ENCODE measurements around the gene SKIDA1.

SKIDA1 gene

GRCh38 chr10:21511095-21511570 is 14.3 kb downstream of the SKIDA1 start:
- Histone ChIP-seq H3K27ac (ENCODE audit: low read depth in 2 of 2, low read length in 2 of 2) (no peak overlapping the region), H3K4me1 (ENCODE audit: control insufficient read depth in 2 of 2, insufficient read depth in 2 of 2, low read length in 2 of 2) (peaks cover 0 to 4% of the 10 kb centered on the region in 2 donors), H3K4me3 (ENCODE audit: low read length in 2 of 2) (no peak overlapping the region), H3K36me3 (ENCODE audit: control insufficient read depth in 2 of 2, insufficient read depth in 2 of 2, low read length in 2 of 2) (no peaks in the 10 kb centered on the region), H3K9me3 (ENCODE audit: control insufficient read depth in 2 of 2, low read length in 2 of 2) (no peaks in the 10 kb centered on the region), H3K9ac (ENCODE audit: low read depth in 1 of 2, low read length in 2 of 2) (no peak overlapping the region), H3K27me3 (ENCODE audit: control insufficient read depth in 2 of 2, insufficient read depth in 2 of 2, low read length in 2 of 2) (peaks cover 34 to 37% of the 10 kb centered on the region in 2 donors)

DNA sequence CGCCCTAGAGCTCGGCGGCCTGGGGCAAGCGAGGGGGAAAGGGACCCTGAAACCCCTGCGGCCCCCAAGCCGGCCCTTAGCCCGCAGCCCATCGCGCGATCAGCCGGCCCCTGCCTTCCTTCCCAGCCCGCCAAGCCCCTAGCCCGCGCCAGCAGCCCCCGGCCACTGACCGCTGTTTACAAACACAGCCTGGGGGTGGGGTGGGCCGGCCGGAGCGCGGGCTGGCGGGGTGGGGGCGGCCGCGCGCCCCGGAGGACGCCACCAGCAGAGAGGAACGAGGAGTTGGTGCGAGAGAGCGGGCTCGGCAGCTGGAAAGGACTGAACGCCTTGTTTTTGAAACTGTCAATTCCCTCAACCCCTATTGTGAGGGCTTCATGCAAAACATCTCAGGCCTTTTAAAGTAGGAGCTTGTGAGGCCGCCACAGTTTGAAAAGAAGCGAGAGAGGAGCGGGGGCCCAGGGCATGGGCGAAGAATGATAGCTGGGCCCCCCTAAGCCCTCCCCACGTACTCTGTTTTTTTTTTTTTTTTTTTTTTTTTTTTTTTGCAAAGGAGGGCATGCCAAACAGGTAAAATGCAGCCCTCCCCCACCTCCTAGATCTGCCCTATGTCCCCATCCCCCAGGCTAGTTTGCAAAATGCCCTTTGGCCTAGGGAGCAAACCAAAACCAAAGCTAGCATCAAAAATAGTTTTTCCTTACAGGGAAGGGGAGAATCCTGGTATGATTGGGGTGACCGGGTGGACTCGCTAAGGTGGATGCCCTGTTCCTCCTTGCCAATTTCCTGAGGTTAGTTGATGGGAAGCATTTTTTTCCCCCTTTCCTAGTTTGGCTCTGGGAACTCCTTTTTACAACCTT is 15.0 kb downstream of the SKIDA1 start:
- Histone ChIP-seq H3K27ac (ENCODE audit: low read depth in 2 of 2, low read length in 2 of 2) (no peak overlapping the region), H3K4me1 (ENCODE audit: control insufficient read depth in 2 of 2, insufficient read depth in 2 of 2, low read length in 2 of 2) (peaks cover 0 to 3% of the 10 kb centered on the region in 2 donors), H3K36me3 (ENCODE audit: control insufficient read depth in 2 of 2, insufficient read depth in 2 of 2, low read length in 2 of 2) (no peaks in the 10 kb centered on the region), H3K4me3 (ENCODE audit: low read length in 2 of 2) (no peak overlapping the region), H3K9ac (ENCODE audit: low read depth in 1 of 2, low read length in 2 of 2) (no peak overlapping the region), H3K9me3 (ENCODE audit: control insufficient read depth in 2 of 2, low read length in 2 of 2) (no peaks in the 10 kb centered on the region), H3K27me3 (ENCODE audit: control insufficient read depth in 2 of 2, insufficient read depth in 2 of 2, low read length in 2 of 2) (peaks cover 30 to 34% of the 10 kb centered on the region in 2 donors)

- Histone ChIP-seq H3K27ac (ENCODE audit: low read depth in 2 of 2, low read length in 2 of 2) (no peak overlapping the region), H3K4me3 (ENCODE audit: low read length in 2 of 2) (no peak overlapping the region), H3K36me3 (ENCODE audit: control insufficient read depth in 2 of 2, insufficient read depth in 2 of 2, low read length in 2 of 2) (no peaks in the 10 kb centered on the region), H3K4me1 (ENCODE audit: control insufficient read depth in 2 of 2, insufficient read depth in 2 of 2, low read length in 2 of 2) (peaks cover 0 to 3% of the 10 kb centered on the region in 2 donors), H3K27me3 (ENCODE audit: control insufficient read depth in 2 of 2, insufficient read depth in 2 of 2, low read length in 2 of 2) (peaks cover 21 to 28% of the 10 kb centered on the region in 2 donors), H3K9me3 (ENCODE audit: control insufficient read depth in 2 of 2, low read length in 2 of 2) (no peaks in the 10 kb centered on the region), H3K9ac (ENCODE audit: low read depth in 1 of 2, low read length in 2 of 2) (no peak overlapping the region)
These were observed 15.9 kb downstream of the SKIDA1 start for GRCh38 chr10:21509341-21510240.

DNA sequence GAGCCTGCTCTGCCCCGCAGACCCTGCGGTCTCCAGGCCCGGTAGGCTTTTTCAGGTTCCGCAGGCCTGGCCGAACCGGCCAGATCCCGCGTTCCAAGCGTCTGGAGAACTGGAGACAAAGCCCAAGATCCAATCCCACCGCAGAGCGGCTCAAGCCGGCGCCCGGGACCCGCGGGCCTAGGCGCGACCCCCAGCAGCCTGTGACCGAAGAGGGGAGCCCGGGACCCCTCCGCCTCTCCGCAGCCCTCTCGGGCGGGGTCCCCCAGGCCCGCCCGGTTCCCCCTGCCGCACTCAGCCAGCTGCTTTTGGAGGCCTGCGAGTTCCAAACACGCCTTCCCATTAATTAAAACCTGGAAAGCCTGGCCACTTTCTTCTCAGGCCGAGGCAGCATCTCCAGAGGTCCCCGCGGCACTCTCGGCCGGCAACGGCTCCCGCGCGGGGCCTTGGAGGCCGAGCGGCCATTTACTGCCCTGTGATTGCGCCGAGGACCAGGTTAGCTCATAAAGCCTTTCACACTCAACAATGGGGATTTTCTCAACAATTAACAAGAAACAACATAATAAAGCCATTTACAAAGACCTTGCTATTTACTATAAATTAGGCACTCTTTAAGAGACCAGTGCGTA is 16.7 kb downstream of the SKIDA1 start:
- Histone ChIP-seq H3K4me1 (ENCODE audit: control insufficient read depth in 2 of 2, insufficient read depth in 2 of 2, low read length in 2 of 2) (peaks cover 0 to 3% of the 10 kb centered on the region in 2 donors), H3K27me3 (ENCODE audit: control insufficient read depth in 2 of 2, insufficient read depth in 2 of 2, low read length in 2 of 2) (peaks cover 17 to 24% of the 10 kb centered on the region in 2 donors), H3K9ac (ENCODE audit: low read depth in 1 of 2, low read length in 2 of 2) (no peak overlapping the region), H3K27ac (ENCODE audit: low read depth in 2 of 2, low read length in 2 of 2) (no peak overlapping the region), H3K36me3 (ENCODE audit: control insufficient read depth in 2 of 2, insufficient read depth in 2 of 2, low read length in 2 of 2) (no peaks in the 10 kb centered on the region), H3K9me3 (ENCODE audit: control insufficient read depth in 2 of 2, low read length in 2 of 2) (no peaks in the 10 kb centered on the region), H3K4me3 (ENCODE audit: low read length in 2 of 2) (no peak overlapping the region)

- Histone ChIP-seq H3K4me3 (ENCODE audit: low read length in 2 of 2) (no peak overlapping the region), H3K9ac (ENCODE audit: low read depth in 1 of 2, low read length in 2 of 2) (no peak overlapping the region), H3K4me1 (ENCODE audit: control insufficient read depth in 2 of 2, insufficient read depth in 2 of 2, low read length in 2 of 2) (peaks cover 0 to 3% of the 10 kb centered on the region in 2 donors), H3K27me3 (ENCODE audit: control insufficient read depth in 2 of 2, insufficient read depth in 2 of 2, low read length in 2 of 2) (peaks cover 11 to 16% of the 10 kb centered on the region in 2 donors), H3K27ac (ENCODE audit: low read depth in 2 of 2, low read length in 2 of 2) (no peak overlapping the region), H3K9me3 (ENCODE audit: control insufficient read depth in 2 of 2, low read length in 2 of 2) (no peaks in the 10 kb centered on the region), H3K36me3 (ENCODE audit: control insufficient read depth in 2 of 2, insufficient read depth in 2 of 2, low read length in 2 of 2) (no peaks in the 10 kb centered on the region)
These were observed 18.3 kb downstream of the SKIDA1 start for GRCh38 chr10:21507150-21507549.

DNA sequence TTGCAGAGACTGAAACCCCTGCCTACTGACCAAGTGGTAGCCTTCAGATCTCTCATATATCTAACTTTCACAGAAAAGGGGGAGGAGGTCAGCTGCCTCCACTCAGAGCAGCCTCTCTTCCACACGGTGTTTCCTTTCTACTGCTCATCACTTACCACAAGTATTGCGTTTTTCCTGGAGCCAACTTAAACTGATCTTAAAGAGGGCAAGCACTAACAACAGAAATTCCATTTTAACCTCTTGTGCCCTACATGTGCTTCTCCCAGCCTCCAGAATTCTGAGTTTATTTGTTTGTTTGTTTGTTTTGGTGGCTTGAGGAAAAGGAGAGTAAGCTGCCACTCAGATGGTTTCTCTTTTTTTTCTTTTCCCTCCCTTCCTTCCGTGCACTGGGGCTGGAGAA is 19.1 kb downstream of the SKIDA1 start:
- Histone ChIP-seq H3K4me3 (ENCODE audit: low read length in 2 of 2) (no peak overlapping the region), H3K36me3 (ENCODE audit: control insufficient read depth in 2 of 2, insufficient read depth in 2 of 2, low read length in 2 of 2) (no peaks in the 10 kb centered on the region), H3K4me1 (ENCODE audit: control insufficient read depth in 2 of 2, insufficient read depth in 2 of 2, low read length in 2 of 2) (peaks cover 0 to 3% of the 10 kb centered on the region in 2 donors), H3K9ac (ENCODE audit: low read depth in 1 of 2, low read length in 2 of 2) (no peak overlapping the region), H3K27me3 (ENCODE audit: control insufficient read depth in 2 of 2, insufficient read depth in 2 of 2, low read length in 2 of 2) (peaks cover 11 to 16% of the 10 kb centered on the region in 2 donors), H3K9me3 (ENCODE audit: control insufficient read depth in 2 of 2, low read length in 2 of 2) (no peaks in the 10 kb centered on the region), H3K27ac (ENCODE audit: low read depth in 2 of 2, low read length in 2 of 2) (no peak overlapping the region)

GRCh38 chr10:21505711-21506278 is 19.7 kb downstream of the SKIDA1 start:
- Histone ChIP-seq H3K4me1 (ENCODE audit: control insufficient read depth in 2 of 2, insufficient read depth in 2 of 2, low read length in 2 of 2) (peaks cover 0 to 2% of the 10 kb centered on the region in 2 donors), H3K9ac (ENCODE audit: low read depth in 1 of 2, low read length in 2 of 2) (no peak overlapping the region), H3K36me3 (ENCODE audit: control insufficient read depth in 2 of 2, insufficient read depth in 2 of 2, low read length in 2 of 2) (no peaks in the 10 kb centered on the region), H3K4me3 (ENCODE audit: low read length in 2 of 2) (no peak overlapping the region), H3K9me3 (ENCODE audit: control insufficient read depth in 2 of 2, low read length in 2 of 2) (no peaks in the 10 kb centered on the region), H3K27me3 (ENCODE audit: control insufficient read depth in 2 of 2, insufficient read depth in 2 of 2, low read length in 2 of 2) (peaks cover 10 to 16% of the 10 kb centered on the region in 2 donors), H3K27ac (ENCODE audit: low read depth in 2 of 2, low read length in 2 of 2) (no peak overlapping the region)

DNA sequence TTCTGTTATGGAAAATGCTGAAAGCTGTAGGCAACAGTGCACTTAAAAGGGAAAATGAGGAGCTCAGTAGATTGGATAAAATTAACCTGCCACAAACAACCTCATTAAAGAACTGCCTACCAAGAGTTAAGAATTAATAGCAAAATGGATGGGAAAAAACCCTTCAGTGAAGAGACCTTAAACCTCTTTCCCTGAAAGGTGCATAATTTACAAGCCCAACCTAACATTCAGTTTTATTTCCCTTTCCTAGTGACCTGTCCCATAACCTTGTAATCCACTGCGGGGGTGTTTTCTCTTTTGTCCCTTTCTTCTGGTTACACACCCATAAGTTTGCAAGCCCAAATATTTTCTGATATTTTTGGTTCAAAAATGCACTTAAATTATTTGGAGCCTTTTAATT is 21.9 kb downstream of the SKIDA1 start:
- Histone ChIP-seq H3K27ac (ENCODE audit: low read depth in 2 of 2, low read length in 2 of 2) (no peak overlapping the region), H3K4me3 (ENCODE audit: low read length in 2 of 2) (no peak overlapping the region), H3K27me3 (ENCODE audit: control insufficient read depth in 2 of 2, insufficient read depth in 2 of 2, low read length in 2 of 2) (peaks cover 20 to 23% of the 10 kb centered on the region in 2 donors), H3K9me3 (ENCODE audit: control insufficient read depth in 2 of 2, low read length in 2 of 2) (no peaks in the 10 kb centered on the region), H3K4me1 (ENCODE audit: control insufficient read depth in 2 of 2, insufficient read depth in 2 of 2, low read length in 2 of 2) (no peaks in the 10 kb centered on the region), H3K36me3 (ENCODE audit: control insufficient read depth in 2 of 2, insufficient read depth in 2 of 2, low read length in 2 of 2) (no peaks in the 10 kb centered on the region), H3K9ac (ENCODE audit: low read depth in 1 of 2, low read length in 2 of 2) (no peak overlapping the region)

GRCh38 chr10:21502348-21502740 is 23.1 kb downstream of the SKIDA1 start:
- Histone ChIP-seq H3K9me3 (ENCODE audit: control insufficient read depth in 2 of 2, low read length in 2 of 2) (no peaks in the 10 kb centered on the region), H3K27me3 (ENCODE audit: control insufficient read depth in 2 of 2, insufficient read depth in 2 of 2, low read length in 2 of 2) (peaks cover 21 to 30% of the 10 kb centered on the region in 2 donors), H3K4me3 (ENCODE audit: low read length in 2 of 2) (no peak overlapping the region), H3K36me3 (ENCODE audit: control insufficient read depth in 2 of 2, insufficient read depth in 2 of 2, low read length in 2 of 2) (no peaks in the 10 kb centered on the region), H3K4me1 (ENCODE audit: control insufficient read depth in 2 of 2, insufficient read depth in 2 of 2, low read length in 2 of 2) (peaks cover 0 to 2% of the 10 kb centered on the region in 2 donors), H3K27ac (ENCODE audit: low read depth in 2 of 2, low read length in 2 of 2) (no peak overlapping the region), H3K9ac (ENCODE audit: low read depth in 1 of 2, low read length in 2 of 2) (no peak overlapping the region)

All from mucosa of rectum (tissue), 2 donors.